CD4-positive, alpha-beta T cell treated with Interleukin-21 for 1 hour (primary cell): Measurements from ENCODE around the gene DNAJC28.
"Not testable (repeated sequence)": the region's sequence is repeated elsewhere in the genome, so short reads cannot be mapped to it uniquely, and the experiment has no call there.

Source experiments
- DNase-seq: peaks from one replicate; pipeline ENCODE4 v3.0.0-alpha.2; 2020

DNAJC28 gene, protein sequence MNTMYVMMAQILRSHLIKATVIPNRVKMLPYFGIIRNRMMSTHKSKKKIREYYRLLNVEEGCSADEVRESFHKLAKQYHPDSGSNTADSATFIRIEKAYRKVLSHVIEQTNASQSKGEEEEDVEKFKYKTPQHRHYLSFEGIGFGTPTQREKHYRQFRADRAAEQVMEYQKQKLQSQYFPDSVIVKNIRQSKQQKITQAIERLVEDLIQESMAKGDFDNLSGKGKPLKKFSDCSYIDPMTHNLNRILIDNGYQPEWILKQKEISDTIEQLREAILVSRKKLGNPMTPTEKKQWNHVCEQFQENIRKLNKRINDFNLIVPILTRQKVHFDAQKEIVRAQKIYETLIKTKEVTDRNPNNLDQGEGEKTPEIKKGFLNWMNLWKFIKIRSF

DNA sequence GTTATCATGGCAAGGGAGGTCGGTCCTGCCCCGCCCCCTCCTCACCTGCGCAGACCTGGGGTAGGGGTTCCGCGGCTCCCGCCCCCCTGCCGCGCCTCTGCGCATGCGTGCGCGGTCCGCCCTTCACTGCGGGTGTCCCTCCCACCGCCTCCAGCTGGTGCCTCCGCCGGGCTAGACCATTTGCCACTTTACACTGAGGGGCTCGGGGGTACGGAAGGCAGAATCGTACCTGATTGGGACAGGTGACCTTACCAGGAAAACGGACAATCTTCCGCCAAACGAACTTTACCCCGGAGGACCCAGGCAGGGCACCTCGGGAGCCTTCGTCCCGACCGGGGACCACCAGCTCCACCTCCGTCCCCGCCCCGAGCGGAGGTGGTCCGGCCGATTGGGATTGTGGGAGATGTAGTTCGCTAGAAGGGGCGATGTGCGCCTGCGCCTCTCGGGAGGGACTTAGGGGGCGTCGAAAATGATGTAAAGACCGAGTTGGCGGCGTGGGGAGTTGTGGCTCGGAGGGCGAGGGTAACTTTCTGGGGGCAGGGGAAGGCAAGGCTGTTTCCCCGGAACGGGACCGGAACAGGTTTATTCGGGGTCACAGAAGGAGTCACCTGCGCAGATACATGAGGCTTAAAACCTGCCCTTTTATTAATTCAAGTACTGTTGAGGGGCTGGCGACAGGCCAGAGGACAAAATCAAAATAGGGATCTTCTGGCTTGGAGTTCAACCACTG, at the start of gene DNAJC28:
DNAJC28 (minus strand) TSS at position 344 of the 730 bp plus-strand sequence. CDS start 2,323 bp downstream, outside the sequence.
- peak; percentile 96 for DNase-seq

DNA sequence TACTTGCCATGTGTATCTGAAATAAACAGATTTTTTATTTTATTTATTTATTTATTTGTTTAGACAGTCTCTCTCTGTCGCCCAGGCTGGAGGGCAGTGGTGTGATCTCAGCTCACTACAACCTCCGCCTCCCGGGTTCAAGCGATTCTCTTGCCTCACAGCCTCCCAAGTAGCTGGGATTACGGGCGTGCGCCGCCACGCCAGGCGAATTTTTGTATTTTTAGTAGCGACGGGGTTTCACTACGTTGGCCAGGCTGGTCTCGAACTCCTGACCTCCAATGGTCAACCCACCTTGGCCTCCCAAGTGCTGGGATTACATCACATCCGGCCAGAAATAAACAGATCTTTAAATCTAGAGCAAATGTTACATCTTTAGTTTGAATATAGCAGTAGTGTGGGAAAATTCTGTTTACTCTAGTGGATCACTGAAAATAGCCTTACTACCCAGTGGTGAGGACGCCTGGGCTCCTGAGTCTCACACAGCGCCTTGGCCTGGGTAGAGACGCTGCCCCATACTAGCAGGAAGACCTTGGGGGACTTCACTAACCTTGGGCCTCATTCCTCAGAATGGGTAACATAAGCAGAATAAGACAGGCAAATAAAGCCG, 49.7 kb upstream of the DNAJC28 start:
- DNase-seq: peak; percentile 30

- no peak for DNase-seq
Observed at GRCh38 chr21:33540711-33541104, 49.2 kb upstream of the DNAJC28 start.

GRCh38 chr21:33539616-33540015, 48.1 kb upstream of the DNAJC28 start:
- DNase-seq: no peak

DNA sequence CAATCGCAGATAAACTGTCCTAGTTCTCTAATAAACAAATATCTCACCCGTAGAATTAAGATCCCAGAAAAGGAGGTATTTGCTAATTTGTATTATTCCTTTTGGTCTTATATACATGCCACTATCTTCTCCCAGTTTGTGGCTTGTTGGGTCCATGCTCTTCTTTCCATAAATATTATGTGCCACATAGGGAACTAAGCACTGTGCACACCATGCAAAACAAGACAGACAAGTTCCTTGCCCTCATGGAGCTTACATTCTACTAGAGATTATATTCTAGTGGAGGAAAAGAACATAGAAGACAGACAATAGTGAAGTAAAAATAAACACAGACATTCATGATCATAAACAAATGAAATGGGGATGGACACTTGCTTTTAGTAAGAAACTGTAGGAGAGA, 45.7 kb upstream of the DNAJC28 start:
- no peak for DNase-seq

- DNase-seq: no peak
Observed at GRCh38 chr21:33531007-33531406, 39.5 kb upstream of the DNAJC28 start.

- no peak for DNase-seq
Observed at GRCh38 chr21:33522953-33523349, 31.4 kb upstream of the DNAJC28 start.

DNA sequence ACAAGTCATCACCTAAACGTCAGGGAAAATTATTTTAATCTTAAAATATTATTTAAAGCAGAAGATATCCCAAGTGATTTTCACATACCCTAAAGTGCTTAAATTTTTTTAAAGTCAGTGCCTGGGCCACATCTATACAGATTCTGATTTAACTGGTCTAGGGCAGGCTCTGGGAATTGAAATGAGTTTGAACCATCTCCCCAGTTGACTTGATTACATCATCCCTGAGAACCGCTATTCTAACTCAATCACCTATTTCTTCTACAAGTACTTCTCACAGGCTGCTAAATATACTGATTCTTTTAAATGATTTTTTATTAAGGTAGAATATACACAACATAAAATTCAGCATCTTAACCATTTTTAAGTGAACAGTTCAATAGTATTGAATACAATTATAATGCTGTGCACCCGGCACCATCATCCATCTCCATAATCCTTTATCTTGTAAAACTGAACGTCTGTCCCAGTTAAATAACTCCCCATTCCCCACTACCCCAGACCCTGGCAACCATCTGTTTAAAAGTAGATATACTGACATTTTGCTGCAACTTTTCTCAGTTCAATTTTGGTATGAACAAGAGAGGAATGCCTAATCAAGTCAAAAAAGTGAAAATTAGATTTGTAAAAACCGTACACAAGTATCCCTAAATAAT, 30.9 kb upstream of the DNAJC28 start:
- DNase-seq: no peak

GRCh38 chr21:33518899-33519298, 27.4 kb upstream of the DNAJC28 start:
- no peak for DNase-seq

DNA sequence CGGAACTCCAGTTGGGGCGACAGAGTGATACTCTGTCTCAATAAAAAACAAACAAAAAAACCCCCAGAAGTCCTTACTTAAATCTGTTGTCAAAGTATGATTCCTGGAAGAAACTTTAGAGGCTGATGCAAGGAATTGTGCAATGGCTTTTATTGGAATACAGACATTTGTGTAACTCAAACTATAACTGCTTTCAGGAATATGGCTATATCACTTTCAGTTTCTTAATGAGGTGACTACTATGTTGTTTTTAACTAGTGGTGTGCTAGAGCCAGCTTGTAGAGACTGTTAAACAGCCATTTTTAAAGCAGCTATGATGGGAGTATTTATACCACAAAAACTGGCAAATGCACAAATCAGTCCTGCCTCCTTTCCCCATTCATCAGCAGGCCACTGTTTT, 22.7 kb upstream of the DNAJC28 start:
- no peak for DNase-seq

- DNase-seq: no peak
Observed at GRCh38 chr21:33512481-33512880, 21.0 kb upstream of the DNAJC28 start.

- no peak for DNase-seq
Observed at GRCh38 chr21:33511639-33512038, 20.1 kb upstream of the DNAJC28 start.

- DNase-seq: no peak
Observed at GRCh38 chr21:33510826-33511225, 19.3 kb upstream of the DNAJC28 start.

- not testable (repeated sequence) for DNase-seq
Observed at GRCh38 chr21:33507003-33507402, 15.5 kb upstream of the DNAJC28 start.

- no peak for DNase-seq
Observed at GRCh38 chr21:33505833-33506232, 14.3 kb upstream of the DNAJC28 start.

- no peak for DNase-seq
Observed at GRCh38 chr21:33496345-33496744, 4.8 kb upstream of the DNAJC28 start.

DNA sequence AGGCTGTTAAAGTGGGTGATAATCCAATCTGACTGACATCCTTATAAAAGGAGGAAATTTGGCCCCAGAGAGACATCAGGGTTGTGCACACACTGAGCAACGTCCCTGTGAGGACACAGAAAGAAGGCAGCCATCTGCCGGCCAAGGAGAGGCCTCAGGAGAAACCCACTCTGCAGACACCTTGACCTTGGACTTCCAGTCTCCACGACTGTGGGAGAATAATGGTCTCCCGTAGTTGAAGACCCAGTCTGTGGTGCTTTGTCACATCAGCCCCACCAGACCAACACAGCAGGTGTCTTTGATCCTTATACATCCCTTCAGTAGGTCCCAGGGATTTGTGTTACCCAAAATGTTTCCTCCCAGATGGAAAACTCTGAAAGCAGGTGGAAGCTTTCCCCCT, 4.2 kb upstream of the DNAJC28 start:
- DNase-seq: no peak

DNA sequence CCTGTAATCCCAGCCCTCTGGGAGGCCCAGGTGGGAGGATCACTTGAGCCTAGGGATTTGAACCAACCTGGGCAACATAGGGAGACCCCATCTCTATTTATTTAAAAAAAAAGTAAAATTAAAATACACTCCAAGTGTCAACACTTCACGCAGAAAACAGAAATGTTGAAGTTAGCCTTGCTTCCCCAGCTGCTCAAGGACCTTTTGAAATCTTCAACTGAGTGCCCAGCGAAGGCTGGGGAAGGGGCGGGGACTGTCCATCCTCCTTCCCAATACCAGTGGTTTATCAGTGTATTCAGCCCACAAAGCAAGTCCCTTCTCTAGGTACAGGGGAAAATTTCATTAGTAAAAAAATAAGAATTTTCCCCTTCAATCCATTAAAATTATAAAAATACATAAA, 2.2 kb upstream of the DNAJC28 start:
- no peak for DNase-seq

- no peak for DNase-seq
Observed at GRCh38 chr21:33492571-33492970, 1.1 kb upstream of the DNAJC28 start.

DNA sequence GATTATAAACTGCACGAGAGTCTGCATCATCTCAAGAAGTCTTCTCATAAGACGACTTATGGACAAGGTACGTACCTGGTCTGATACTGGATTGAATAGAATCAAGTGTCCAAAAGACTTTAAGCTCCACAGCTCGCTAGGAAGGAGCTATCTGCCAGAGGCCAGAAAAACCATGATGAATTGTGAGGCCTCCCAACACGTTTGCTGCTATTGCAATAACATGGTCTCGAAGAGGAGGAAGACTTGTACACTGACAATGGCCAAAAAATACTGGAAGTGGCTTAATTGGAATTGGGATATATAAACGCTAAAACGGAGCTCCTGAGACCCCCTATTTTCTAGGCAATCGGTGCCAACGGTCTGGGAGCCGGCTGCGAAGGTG, 534 bp downstream of the DNAJC28 start:
- no peak for DNase-seq

GRCh38 chr21:33488936-33489335, 2.6 kb downstream of the DNAJC28 start:
- DNase-seq: no peak

DNA sequence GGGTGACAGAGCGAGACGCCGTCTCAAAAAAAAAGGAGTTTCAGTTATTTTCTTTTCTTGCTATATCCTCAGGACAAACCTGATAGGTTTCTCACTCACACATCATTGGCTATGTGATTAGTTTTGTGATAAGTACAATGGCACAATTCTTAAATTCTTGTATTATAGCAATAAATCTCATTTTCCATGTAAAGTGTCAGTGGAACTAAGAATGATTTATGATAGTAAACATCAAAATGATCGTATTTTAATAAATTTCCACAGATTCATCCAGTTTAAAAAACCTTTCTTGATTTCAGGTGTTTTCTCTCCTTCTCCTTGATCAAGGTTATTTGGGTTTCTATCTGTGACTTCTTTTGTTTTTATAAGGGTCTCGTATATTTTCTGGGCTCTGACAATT, 3.5 kb downstream of the DNAJC28 start:
- no peak for DNase-seq

DNA sequence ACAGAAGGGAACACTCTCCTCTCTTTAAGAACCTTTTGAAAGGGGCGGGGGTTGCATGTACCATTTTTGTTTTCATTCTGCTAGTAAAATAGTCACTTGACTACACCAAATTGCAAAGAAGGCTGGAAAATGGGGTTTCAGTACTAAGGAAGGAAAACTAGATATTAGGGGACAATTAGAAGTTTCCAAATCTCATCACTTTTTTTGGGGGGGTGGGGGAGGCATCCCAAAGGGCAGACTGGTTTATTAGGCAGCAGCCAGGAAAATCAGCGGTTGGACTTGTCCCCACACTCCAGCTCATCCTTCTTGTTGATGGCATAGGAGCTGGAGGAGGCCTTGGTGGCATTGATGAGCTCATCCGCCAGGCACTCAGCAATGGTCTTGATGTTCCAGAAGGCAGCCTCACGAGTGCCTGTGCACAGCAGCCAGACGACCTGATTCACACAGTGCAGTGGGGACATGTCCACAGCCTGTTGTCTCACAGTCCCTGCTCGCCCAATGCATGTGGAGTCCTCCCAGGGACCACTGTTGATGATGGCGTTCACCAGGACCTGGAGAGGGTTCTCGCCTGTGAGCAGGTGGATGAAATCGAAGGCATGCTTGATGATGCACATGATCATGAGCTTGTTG, 10.1 kb downstream of the DNAJC28 start:
- no peak for DNase-seq
